ENCODE results near the gene PPP1R37. TPM values are rescaled to one million over a fixed set of nuclear protein-coding genes. Genes with fewer than 3 reads are reported as not detected.

PPP1R37 gene
- polyA plus RNA-seq, 3 donors, result 0.10 to 11.8 (median 0.22) TPM

- Histone ChIP-seq H3K27me3 (ENCODE audit: control insufficient read depth in 2 of 2, insufficient read depth in 2 of 2, low read length in 2 of 2) (no peaks in the 10 kb centered on the region), H3K36me3 (replicated peaks in 1 of 2; ENCODE audit: control insufficient read depth in 1 of 2, insufficient read depth in 2 of 2, low read length in 2 of 2) (peaks cover 0 to 14% of the 10 kb centered on the region in 2 donors), H3K27ac (ENCODE audit: low read depth in 1 of 2, low read length in 2 of 2) (no peak overlapping the region), H3K4me3 (replicated peaks in 1 of 3; ENCODE audit: low read depth in 2 of 3, low read length in 3 of 3) (no peak overlapping the region), H3K9ac (ENCODE audit: insufficient read depth, low read length, poor library complexity, severe bottlenecking) (no peak overlapping the region), H3K4me1 (ENCODE audit: control insufficient read depth in 1 of 2, insufficient read depth in 2 of 2, low read length in 2 of 2) (peaks cover 8 to 11% of the 10 kb centered on the region in 2 donors), H3K9me3 (replicated peaks in 1 of 2; ENCODE audit: control insufficient read depth in 1 of 2, insufficient read depth in 1 of 2, low read length in 2 of 2) (no peaks in the 10 kb centered on the region), H2AFZ (ENCODE audit: insufficient read depth, low read depth, low read length, poor library complexity, severe bottlenecking) (no peak overlapping the region), H3K4me2 (replicated peaks; ENCODE audit: extremely low read depth, low read length, poor library complexity, severe bottlenecking) (no peak overlapping the region), H3K79me2 (ENCODE audit: insufficient read depth, low read length) (peaks cover 96% of the 10 kb centered on the region), H4K20me1 (ENCODE audit: insufficient read depth, low read length) (peaks cover 96% of the 10 kb centered on the region)
- Mint-ChIP-seq H3K4me1 (peaks cover 50% of the 10 kb centered on the region), H3K27me3 (ENCODE audit: low read depth in 3 of 3) (peaks cover 0 to 6% (median 0%) of the 10 kb centered on the region in 3 donors), H3K4me3 (no peak overlapping the region), H3K27ac (peak overlapping the region in 3 of 7 donors; percentile 25 to 68 (median 56)), H3K9me3 (no peaks in the 10 kb centered on the region), H3K36me3 (peaks cover 5% of the 10 kb centered on the region in 2 donors)
- no peak for DNase-seq
- intact Hi-C loops (cut with micrococcal nuclease), result no loop called here
- 96% methylated on average over 8 of the region's 8 CpGs for WGBS (ENCODE audit: insufficient coverage)
- TF ChIP-seq CTCF (IDR thresholded peaks at IDR 0.05), result no peak
Observed at GRCh38 chr19:45100846-45101252, 7.9 kb downstream of the PPP1R37 start.

- H3K9me3 ChIP-seq (replicated peaks in 1 of 2; ENCODE audit: control insufficient read depth in 1 of 2, insufficient read depth in 1 of 2, low read length in 2 of 2), result no peaks in the 10 kb centered on the region
- H3K27ac ChIP-seq (ENCODE audit: low read depth in 1 of 2, low read length in 2 of 2), result no peak overlapping the region
- 98% methylated on average over 8 of the region's 8 CpGs for WGBS (ENCODE audit: insufficient coverage)
- H3K4me3 Mint-ChIP-seq, result no peak overlapping the region
- H3K27ac Mint-ChIP-seq, result peak overlapping the region in 1 of 7 donors; percentile 21
- intact Hi-C loops (cut with micrococcal nuclease), result no loop called here
- peaks cover 91% of the 10 kb centered on the region for H3K79me2 ChIP-seq (ENCODE audit: insufficient read depth, low read length)
- no peak overlapping the region for H3K4me2 ChIP-seq (replicated peaks; ENCODE audit: extremely low read depth, low read length, poor library complexity, severe bottlenecking)
- no peak overlapping the region for H2AFZ ChIP-seq (ENCODE audit: insufficient read depth, low read depth, low read length, poor library complexity, severe bottlenecking)
- H3K4me3 ChIP-seq (replicated peaks in 1 of 3; ENCODE audit: low read depth in 2 of 3, low read length in 3 of 3), result no peak overlapping the region
- peaks cover 41% of the 10 kb centered on the region for H3K4me1 Mint-ChIP-seq
- H3K27me3 ChIP-seq (ENCODE audit: control insufficient read depth in 2 of 2, insufficient read depth in 2 of 2, low read length in 2 of 2), result no peaks in the 10 kb centered on the region
- H3K36me3 Mint-ChIP-seq, result peaks cover 5% of the 10 kb centered on the region in 2 donors
- no peak for TF ChIP-seq CTCF (IDR thresholded peaks at IDR 0.05)
- H3K4me1 ChIP-seq (ENCODE audit: control insufficient read depth in 1 of 2, insufficient read depth in 2 of 2, low read length in 2 of 2), result peaks cover 8 to 11% of the 10 kb centered on the region in 2 donors
- no peak overlapping the region for H3K9ac ChIP-seq (ENCODE audit: insufficient read depth, low read length, poor library complexity, severe bottlenecking)
- peaks cover 95% of the 10 kb centered on the region for H4K20me1 ChIP-seq (ENCODE audit: insufficient read depth, low read length)
- DNase-seq, result no peak
- peaks cover 0 to 14% of the 10 kb centered on the region in 2 donors for H3K36me3 ChIP-seq (replicated peaks in 1 of 2; ENCODE audit: control insufficient read depth in 1 of 2, insufficient read depth in 2 of 2, low read length in 2 of 2)
- H3K9me3 Mint-ChIP-seq, result no peaks in the 10 kb centered on the region
- peaks cover 0 to 6% (median 0%) of the 10 kb centered on the region in 3 donors for H3K27me3 Mint-ChIP-seq (ENCODE audit: low read depth in 3 of 3)
Observed at GRCh38 chr19:45101806-45102205, 8.8 kb downstream of the PPP1R37 start.
